ENCODE results near the gene ZC3H7B.

DNA sequence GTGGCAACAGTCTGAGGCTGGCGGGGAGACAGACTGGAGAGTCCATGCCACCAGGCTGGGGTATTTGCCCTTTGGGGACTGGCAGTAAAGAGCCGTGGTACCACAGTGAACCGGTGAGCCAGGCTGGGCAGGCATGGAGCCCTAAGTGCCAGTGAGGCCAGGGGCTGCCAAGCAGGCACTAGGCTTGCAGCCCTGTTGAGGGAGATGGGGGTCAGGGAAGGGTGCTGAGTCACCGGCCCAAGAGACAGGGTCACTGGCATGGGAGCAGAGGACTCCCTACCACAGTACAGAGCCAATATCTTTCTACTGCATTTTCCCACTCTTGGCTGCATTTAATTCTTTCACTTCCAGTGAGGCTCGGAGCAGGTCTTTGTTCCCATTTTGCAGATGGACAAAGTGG is 49.7 kb downstream of the ZC3H7B start:
- TF ChIP-seq, protein P1, sequence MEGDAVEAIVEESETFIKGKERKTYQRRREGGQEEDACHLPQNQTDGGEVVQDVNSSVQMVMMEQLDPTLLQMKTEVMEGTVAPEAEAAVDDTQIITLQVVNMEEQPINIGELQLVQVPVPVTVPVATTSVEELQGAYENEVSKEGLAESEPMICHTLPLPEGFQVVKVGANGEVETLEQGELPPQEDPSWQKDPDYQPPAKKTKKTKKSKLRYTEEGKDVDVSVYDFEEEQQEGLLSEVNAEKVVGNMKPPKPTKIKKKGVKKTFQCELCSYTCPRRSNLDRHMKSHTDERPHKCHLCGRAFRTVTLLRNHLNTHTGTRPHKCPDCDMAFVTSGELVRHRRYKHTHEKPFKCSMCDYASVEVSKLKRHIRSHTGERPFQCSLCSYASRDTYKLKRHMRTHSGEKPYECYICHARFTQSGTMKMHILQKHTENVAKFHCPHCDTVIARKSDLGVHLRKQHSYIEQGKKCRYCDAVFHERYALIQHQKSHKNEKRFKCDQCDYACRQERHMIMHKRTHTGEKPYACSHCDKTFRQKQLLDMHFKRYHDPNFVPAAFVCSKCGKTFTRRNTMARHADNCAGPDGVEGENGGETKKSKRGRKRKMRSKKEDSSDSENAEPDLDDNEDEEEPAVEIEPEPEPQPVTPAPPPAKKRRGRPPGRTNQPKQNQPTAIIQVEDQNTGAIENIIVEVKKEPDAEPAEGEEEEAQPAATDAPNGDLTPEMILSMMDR (IDR thresholded peaks at IDR 0.05; ENCODE audit: low read depth, low read length, poor library complexity, severe bottlenecking), result no peak
- no peak for TF ChIP-seq EZH2phosphoT487 (IDR thresholded peaks at IDR 0.05; ENCODE audit: borderline replicate concordance, low read length)

Data from DOHH2 (cell line).